ENCODE data around the gene TLE3.

TLE3 gene

GRCh38 chr15:70060993-70061305 lies 36.8 kb downstream of the TLE3 start:
- no peak for DNase-seq

GRCh38 chr15:70060214-70060992 lies 37.3 kb downstream of the TLE3 start:
- DNase-seq, result no peak

GRCh38 chr15:70059476-70060213 lies 38.1 kb downstream of the TLE3 start:
- DNase-seq, result no peak

- DNase-seq, result no peak
These were observed 38.9 kb downstream of the TLE3 start for GRCh38 chr15:70058642-70059360.

- no peak for DNase-seq
These were observed 39.6 kb downstream of the TLE3 start for GRCh38 chr15:70057931-70058641.

GRCh38 chr15:70056091-70056680 lies 41.5 kb downstream of the TLE3 start:
- no peak for DNase-seq

GRCh38 chr15:70055601-70056051 lies 42.1 kb downstream of the TLE3 start:
- DNase-seq, result no peak

GRCh38 chr15:70054884-70055387 lies 42.8 kb downstream of the TLE3 start:
- no peak for DNase-seq

- DNase-seq, result no peak
These were observed 43.4 kb downstream of the TLE3 start for GRCh38 chr15:70054366-70054765.

GRCh38 chr15:70053716-70054229 lies 43.9 kb downstream of the TLE3 start:
- DNase-seq, result no peak

GRCh38 chr15:70053001-70053715 lies 44.6 kb downstream of the TLE3 start:
- no peak for DNase-seq

- no peak for DNase-seq
These were observed 45.6 kb downstream of the TLE3 start for GRCh38 chr15:70051948-70052633.

GRCh38 chr15:70050970-70051369 lies 46.7 kb downstream of the TLE3 start:
- DNase-seq, result no peak

- DNase-seq, result no peak
These were observed 47.3 kb downstream of the TLE3 start for GRCh38 chr15:70050441-70050840.

GRCh38 chr15:70049701-70050301 lies 47.9 kb downstream of the TLE3 start:
- DNase-seq, result no peak

- DNase-seq, result no peak
These were observed 48.9 kb downstream of the TLE3 start for GRCh38 chr15:70048578-70049514.

GRCh38 chr15:70048198-70048565 lies 49.5 kb downstream of the TLE3 start:
- DNase-seq, result no peak

GRCh38 chr15:70047386-70048197 lies 50.1 kb downstream of the TLE3 start:
- DNase-seq, result no peak
